PFSK-1 (cell line): ENCODE results near the gene NID1.

ENCODE experiments used
- FOXP2 ChIP-seq: optimal IDR thresholded peaks from 2 replicates; pipeline ENCODE3; 2011; ENCODE audit warnings: borderline replicate concordance, control low read depth, inconsistent platforms; ENCODE audit not compliant: insufficient read depth; ENCODE audit errors: extremely low read length, extremely low read depth
- POLR2AphosphoS5 ChIP-seq: IDR thresholded peaks from 2 replicates; pipeline ENCODE4 v1.6.1; 2012; ENCODE audit warnings: low read depth, mild to moderate bottlenecking, control low read depth, low read length, moderate library complexity
- REST ChIP-seq, 2 experiments: IDR thresholded peaks; 2 replicates each; pipeline versions ENCODE4 v1.6.1 to v1.8.0; 2011 to 2012; ENCODE audit warnings: low read depth in 2 of 2, low read length in 2 of 2, control low read depth in 1 of 2, inconsistent platforms in 1 of 2, mild to moderate bottlenecking in 1 of 2, moderate library complexity in 1 of 2; ENCODE audit not compliant: insufficient read depth in 1 of 2
- SIN3A ChIP-seq: IDR thresholded peaks from 2 replicates; pipeline ENCODE4 v1.6.1; 2012; ENCODE audit warnings: mild to moderate bottlenecking, low read length, moderate library complexity, borderline replicate concordance; ENCODE audit not compliant: insufficient read depth
- TAF1 ChIP-seq: IDR thresholded peaks from 2 replicates; pipeline ENCODE4 v1.6.1; 2012; ENCODE audit warnings: low read length, control low read depth, borderline replicate concordance; ENCODE audit not compliant: insufficient read depth

The NID1 gene

GRCh38 chr1:236016083-236016482, 48.8 kb downstream of the NID1 start:
- TF ChIP-seq POLR2AphosphoS5, result no peak
- no peak for TF ChIP-seq TAF1
- no peak for TF ChIP-seq FOXP2
- no peak for TF ChIP-seq SIN3A
- no peak for TF ChIP-seq REST (IDR thresholded peaks at IDR 0.05; ENCODE audit: insufficient read depth in 1 of 2, low read depth in 2 of 2, low read length in 2 of 2)

GRCh38 chr1:236015539-236015938, 49.4 kb downstream of the NID1 start:
- no peak for TF ChIP-seq FOXP2
- no peak for TF ChIP-seq POLR2AphosphoS5
- no peak for TF ChIP-seq TAF1
- TF ChIP-seq SIN3A, result no peak
- TF ChIP-seq REST (IDR thresholded peaks at IDR 0.05; ENCODE audit: insufficient read depth in 1 of 2, low read depth in 2 of 2, low read length in 2 of 2), result no peak

GRCh38 chr1:236013330-236013729, 51.6 kb downstream of the NID1 start:
- no peak for TF ChIP-seq SIN3A
- TF ChIP-seq REST (IDR thresholded peaks at IDR 0.05; ENCODE audit: insufficient read depth in 1 of 2, low read depth in 2 of 2, low read length in 2 of 2), result no peak
- no peak for TF ChIP-seq TAF1
- TF ChIP-seq POLR2AphosphoS5, result no peak
- TF ChIP-seq FOXP2, result no peak

DNA sequence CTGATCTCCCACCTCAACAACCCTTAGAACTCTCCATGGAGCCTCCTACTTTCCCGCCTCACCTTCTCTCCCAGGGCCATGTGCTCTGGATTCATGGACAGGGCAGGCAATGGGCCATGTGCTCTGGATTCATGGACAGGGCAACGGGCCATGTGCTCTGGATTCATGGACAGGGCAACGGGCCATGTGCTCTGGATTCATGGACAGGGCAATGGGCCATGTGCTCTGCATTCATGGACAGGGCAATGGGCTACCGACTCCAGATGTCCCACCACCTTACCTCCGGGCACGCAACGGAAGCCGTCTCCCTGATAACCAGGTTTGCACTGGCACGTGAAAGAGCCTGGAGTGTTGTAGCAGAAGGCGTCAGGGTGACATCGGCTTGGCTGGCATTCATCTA, 53.2 kb downstream of the NID1 start:
- TF ChIP-seq SIN3A (no peak), REST (IDR thresholded peaks at IDR 0.05; ENCODE audit: insufficient read depth in 1 of 2, low read depth in 2 of 2, low read length in 2 of 2) (no peak), TAF1 (no peak), POLR2AphosphoS5 (no peak)

GRCh38 chr1:236010443-236010842, 54.4 kb downstream of the NID1 start:
- TF ChIP-seq REST (IDR thresholded peaks at IDR 0.05; ENCODE audit: insufficient read depth in 1 of 2, low read depth in 2 of 2, low read length in 2 of 2), result no peak
- TF ChIP-seq SIN3A, result no peak
- TF ChIP-seq TAF1, result no peak
- TF ChIP-seq POLR2AphosphoS5, result no peak
- no peak for TF ChIP-seq FOXP2
